ENCODE results near the gene SOWAHA.
"Not testable (repeated sequence)": the region's sequence is repeated elsewhere in the genome, so short reads cannot be mapped to it uniquely, and the experiment has no call there.

The SOWAHA gene

DNA sequence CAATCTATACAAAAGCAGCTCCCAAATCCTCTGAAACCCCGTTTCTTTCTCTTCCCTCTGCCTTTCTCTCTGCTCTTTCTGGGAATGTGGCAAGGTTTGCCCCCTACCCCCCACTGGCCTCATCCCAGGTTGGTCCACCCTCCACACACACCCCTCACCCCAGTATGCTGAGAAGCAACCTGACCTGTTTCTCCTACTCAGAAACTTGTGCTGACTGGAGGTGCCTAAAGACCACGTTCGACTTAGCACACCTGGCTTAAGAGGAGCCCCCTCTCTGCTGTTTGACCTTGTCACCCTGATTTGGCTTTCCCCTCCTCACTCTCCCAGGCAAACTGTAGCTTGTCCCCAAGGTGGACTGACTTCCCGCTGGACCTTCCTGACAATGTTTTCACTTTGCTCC, 35.0 kb upstream of the SOWAHA start:
- DNase-seq: no peak

DNA sequence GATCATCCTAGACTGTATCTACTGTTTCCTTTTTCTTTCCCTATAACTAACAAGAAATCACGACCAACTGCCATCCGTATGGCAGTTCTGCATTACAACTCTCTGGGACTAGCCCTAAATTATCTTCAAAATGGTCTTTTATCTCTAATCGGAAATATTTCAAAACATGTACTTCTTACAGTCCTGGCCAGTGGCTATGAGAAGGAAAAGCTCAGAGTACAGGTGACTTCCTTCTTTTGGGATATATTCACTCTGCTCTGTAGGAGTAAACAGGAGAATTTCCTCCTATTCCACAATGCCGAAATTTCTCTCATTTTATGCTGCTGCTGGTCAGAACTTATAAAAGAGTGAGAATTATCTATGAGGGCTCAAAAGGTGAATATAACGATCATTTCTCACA, 34.2 kb upstream of the SOWAHA start:
- DNase-seq: no peak

DNA sequence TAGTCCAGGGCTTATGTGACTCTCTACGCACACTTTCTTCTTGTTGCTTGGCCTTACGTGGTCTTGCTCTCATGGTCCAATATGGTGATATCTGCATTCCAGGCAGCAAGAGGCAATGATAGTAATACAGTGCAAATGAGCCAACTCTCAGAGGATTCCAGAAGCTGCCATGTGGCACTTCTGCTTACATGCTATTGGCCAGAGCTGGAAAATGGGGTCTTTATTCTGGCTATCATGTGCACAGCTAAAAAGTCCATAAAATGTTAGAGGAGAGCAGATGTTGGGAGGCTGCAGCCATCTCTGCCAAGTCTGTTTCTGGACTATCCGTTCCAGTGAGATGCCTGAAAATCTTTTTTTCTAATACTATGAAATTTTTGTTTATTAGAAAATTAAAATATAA, 33.1 kb upstream of the SOWAHA start:
- DNase-seq: no peak

DNA sequence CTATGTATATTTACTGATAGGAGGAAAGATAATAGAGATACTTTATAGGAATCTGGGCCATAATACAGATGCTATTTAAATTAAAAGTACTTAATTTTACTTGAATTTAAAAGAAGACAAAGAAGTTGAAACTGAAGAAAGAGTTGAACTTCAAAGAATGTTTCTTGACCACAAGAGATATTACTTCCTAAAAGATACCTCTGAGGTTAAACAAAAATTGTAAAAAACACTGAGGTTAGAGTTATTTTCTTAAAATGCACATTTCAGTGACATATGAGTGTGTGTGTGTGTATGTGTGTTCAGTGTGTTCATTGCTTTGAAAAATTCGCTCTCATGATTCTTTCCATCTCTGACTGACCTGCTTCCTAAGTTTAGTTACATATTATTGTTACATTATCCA, 32.5 kb upstream of the SOWAHA start:
- DNase-seq: no peak

DNA sequence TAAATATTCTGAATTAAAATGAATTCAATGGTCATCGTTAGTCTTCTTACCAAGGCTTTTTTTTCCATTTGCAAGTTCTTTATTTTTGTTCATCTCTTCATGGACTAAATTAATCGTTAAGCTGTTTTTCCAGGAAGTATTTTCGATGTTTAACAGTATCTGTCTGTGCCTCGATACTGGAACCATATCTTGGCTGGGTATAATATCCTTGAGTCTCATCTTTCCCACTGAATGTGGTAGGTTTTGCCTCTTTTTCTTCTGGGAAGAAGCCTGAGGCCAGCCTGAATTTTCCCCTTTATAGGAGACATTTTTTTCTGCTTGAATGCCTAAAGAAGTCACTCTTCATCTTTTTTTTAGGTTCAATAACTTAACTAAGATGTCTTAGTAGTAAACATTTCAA, 32.1 kb upstream of the SOWAHA start:
- DNase-seq: no peak

DNA sequence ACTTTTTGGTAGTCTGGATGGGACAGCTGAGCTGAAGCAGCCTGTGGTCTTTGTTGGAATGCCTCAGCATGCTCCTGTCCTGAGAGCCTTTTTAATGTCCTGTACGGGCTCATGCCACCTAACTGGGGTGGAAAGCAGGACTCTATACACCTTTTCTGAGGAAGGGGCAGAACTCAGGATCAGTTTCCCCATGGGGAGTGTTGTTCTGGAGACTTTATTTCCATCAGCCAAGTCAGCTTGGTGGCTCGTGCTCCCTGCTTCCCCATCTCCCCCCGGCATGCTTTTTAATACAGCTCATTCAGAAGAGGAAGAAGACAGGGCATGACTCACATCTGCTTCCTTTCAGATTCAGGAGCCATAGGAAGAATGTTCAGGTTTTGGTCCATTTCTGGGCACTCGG, 31.0 kb upstream of the SOWAHA start:
- DNase-seq: no peak

DNA sequence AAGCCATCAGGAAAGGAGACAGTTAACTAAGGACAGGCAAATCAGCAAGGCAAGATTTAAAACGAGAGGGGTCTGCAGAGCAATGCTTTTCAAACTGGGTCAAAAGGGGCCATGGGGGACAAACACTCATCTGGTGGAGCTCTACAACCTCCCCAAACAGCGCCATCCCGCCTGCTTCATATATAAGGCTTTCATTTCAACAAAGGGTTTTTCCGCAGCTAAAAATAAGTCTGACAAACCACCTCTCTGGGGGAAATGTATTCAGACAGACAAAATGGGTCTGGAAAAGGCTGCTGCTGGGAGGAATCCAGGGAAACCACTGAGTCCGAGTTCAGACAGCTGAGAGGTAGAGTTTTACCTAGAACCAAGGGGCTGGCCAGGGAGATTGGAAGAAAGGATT, 27.7 kb upstream of the SOWAHA start:
- DNase-seq: no peak

DNA sequence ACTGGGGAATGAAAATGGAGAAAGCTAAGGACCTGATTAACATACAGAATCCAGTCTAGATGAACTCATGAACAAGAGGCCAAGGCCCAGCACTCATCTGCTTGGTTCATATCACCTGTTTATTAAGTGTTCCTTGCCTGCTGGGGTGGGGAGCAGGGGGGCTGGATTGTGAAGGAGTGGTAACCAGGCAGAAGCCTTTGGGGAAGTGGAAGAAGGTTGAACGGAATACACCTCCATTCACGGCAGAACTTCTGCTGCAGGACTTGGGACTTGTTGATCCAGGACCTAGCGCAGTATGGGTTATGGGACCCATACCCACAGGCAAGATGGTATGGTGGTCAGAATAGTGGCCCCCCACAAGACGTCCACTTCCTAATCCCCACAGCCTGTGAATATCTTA, 27.2 kb upstream of the SOWAHA start:
- DNase-seq: no peak

DNA sequence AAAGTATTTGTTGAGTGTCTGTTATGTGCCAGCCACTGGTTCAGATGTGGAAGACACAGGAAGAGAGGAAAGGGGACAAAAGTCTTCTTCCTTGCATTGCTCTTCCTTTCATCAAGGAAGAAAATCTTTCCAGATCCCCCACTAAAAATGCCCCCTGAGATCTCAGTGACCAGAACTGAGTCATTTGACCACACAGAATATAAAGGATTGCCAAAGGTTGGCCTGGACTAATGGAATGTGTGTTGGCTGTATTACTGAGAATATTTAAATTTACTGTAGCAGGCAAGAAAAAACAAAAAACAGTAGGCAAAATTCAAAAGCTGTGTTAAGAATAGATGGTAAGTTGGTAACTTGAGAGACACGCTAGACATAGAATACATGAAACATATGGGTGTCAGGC, 26.0 kb upstream of the SOWAHA start:
- no peak for DNase-seq

DNA sequence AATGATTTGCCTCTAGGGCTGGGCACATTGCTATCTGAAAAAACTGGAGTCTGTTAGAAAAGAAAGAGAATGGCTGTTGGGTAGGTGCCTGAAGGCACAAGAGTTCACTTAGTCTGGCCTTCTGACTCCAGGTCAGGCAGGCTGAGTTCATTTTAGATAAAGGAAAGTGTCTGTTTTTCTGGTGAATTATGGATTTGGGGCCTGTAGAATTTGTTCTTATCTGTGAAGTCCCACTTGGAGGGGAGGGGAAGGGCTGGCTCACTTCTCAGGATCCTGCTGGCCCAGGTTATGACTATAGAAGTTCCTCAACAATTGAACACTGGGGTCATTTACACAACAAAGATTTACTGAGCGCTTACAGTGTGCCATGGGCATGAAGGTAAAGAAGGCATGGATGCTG, 24.6 kb upstream of the SOWAHA start:
- DNase-seq: no peak

DNA sequence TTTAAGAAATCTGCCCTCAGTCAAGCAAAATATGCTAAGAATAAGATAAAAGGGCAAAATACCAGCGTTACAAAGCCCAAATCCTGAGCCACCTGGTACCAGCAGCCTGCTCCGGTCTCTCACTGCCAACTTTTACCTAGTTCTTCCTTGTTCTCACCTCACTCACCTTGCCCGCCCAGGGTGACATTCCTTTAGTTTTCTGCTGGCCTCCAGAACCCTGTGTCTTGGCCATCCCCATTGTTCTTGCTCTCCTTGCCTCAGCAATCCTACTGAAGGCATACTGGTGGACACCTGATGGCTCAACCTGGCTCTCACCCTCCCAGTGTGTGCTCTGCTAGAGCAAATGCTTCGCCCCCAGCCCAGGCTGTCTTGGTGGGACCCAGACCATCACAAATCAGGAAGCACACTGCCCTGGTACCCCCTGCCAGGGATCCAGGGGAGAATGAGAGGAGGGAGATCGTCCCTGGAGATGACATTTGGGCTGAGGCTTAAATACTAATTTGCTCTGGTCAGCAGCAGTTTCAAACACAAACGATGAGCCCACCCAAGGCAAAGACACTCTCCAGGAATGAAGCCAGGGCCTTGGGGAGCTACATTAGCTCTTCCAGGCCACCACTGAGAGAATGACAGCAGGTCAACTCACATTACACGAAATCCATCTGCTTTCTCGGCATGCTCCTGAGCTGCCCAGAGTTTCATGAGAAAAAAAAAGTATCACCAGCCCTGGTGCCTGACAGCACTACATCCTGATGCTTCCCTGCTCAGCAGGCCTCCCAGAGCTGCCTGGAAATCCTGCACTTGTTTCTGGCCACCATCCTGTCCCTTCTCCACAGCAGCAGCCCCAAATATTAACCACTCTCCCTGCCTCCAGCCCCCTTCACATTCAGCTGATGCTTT, 23.9 kb upstream of the SOWAHA start:
- no peak for DNase-seq

DNA sequence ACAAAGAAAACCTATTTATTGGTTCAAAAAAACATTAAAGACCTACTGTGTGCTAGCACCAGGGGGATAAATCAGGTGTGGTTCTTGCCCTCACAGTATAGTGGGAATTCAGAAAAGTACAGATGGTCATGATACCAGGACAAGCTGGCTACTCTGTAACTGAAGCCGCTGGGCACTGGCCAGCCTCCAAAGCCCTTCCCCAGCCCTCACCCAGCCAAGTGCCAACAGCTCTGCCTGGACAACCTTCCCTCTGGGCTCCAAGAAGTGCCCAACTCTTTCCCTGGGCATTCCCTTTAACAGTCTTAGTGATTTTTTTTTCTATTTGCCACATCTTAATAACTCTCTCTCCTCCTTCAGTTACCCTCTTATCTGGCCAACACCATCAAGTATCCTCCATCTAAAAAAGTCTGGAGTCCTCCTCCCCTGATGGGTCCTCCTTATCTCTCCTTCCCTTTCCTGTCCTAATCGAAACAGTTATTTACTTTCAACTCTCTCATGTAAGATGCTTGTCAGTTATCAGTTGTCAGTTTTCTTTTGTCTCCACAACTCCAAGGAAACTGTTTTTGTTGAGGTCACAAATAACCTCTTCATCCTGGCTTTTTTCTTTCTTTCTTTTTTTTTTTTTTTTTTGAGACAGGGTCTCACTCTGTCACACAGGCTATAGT, 22.8 kb upstream of the SOWAHA start:
- no peak for DNase-seq

DNA sequence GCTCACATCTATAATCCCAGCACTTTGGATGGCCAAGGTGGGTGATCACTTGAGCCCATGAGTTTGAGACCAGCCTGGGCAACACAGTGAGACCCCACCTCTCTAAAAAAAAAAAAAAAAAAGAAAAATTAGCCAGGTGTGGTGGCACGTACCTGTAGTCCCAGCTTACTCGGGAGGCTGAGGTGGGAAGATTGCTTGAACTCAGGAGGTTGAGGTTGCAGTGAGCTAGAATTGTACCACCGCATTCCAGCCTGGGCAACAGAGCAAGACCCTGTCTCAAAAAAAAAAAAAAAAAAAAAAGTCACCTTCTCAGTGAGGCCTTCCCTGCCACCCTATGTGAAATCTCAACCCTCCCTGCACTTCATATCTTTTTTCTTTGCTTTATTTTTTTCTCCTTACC, 22.1 kb upstream of the SOWAHA start:
- no peak for DNase-seq

DNA sequence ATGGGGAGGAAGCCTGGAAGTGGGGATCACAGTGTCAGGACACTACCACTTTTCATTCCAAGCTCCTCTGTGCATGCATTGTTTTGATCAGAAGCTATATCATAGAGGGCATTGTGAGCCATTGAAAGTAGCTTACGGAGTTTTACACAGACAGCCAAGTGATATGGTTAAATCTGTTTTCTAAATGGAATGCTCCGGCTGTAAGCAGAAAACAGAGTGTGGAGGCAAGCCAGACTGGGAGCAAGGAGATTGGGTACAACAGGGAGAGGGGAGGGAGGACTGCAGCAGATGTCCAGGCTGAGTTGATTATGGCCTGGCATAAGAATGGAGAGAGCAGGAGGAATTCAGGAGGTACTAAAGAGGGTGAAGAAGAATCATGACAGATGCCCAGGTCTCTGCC, 15.5 kb upstream of the SOWAHA start:
- no peak for DNase-seq

DNA sequence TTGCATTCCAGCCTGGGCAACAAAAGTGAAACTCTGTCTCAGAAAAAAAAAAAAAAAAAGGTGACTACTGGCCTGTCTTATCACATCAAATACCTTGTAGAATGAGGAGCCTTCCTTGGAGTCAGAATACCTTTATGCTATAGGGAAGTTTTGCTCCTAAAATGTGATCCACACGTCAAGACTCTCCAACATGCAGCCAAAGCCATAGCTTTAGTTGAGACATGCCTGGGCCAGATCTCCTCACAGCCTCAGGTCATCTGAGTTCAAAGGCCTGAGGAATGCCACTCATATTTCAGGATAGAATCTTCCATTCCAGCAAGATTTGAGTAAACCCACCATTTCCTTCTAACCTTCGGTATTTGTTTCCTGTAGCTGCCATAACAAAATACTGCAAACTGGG, 13.7 kb upstream of the SOWAHA start:
- no peak for DNase-seq

DNA sequence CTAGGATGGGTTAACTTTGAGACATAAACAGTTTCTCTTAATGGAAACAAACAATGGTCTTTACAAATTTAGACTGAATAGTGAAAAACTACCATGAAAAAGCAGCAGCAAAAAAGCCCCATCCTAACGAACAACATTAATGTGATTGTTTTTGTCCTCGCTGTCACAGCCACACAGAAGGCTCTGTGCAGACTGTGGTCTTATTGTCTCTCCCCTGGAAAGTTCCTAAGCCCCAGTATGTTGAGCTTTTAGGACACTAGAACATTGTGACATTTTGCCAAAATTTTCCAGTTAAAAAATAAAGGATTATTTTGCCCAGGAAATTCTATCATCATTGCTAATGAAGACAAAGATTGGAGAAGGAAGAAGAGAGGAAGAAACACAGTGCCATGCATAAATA, 12.6 kb upstream of the SOWAHA start:
- DNase-seq: no peak

DNA sequence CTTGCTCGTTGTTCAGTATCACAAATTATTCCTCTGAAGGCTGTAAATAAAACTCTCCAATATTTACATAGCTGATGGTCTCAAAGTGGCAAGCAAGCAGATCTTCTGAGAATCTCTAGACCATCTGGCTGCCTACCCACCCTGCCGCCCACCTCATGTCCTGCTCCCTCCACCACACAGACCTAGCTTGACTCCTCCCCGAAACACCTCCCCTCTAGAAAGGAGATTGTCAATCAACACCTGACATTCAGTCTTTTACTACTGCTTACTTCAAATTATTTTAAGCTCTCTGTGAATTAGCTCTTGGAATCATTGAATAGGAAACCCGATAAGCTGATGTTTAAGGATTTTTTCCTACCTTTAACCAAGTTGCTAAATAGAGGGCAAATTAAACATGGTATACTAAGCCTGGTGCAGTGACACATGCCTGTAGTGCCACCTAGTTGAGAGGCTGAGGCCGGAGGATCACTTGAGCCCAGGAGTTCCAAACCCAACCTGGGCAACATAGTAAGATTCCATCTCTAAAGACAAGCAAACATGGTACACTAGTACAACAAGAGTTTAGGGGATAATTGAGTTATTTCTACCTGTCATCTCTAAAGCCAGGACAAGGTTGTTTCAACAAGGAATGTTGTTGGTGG, 10.9 kb upstream of the SOWAHA start:
- DNase-seq: no peak

DNA sequence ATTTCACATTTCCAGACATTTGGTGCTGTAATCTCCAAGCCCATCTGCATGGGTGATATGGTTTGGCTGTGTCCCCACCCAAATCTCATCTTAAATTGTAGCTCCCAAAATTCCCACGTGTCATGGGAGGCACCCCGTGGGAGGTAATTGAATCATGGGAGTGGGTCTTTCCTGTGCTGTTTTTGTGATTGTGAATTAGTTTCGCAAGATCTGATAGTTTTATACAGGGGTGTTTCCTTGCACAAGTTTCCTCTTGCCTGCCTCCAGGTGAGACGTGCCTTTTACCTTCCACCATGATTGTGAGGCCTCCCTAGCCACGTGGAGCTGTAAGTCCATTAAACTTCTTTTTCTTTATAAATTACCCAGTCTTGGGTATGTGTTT, 10.4 kb upstream of the SOWAHA start:
- not testable (repeated sequence) for DNase-seq

DNA sequence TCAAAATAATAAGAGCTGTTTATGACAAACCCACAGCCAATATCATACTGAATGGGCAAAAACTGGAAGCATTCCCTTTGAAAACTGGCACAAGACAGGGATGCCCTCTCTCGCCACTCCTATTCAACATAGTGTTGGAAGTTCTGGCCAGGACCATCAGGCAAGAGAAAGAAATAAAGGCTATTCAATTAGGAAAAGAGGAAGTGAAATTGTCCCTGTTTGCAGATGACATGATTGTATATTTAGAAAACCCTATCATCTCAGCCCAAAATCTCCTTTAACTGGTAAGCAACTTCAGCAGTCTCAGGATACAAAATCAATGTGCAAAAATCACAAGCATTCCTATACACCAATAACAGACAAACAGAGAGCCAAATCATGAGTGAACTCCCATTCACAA, 8.9 kb upstream of the SOWAHA start:
- DNase-seq: not testable (repeated sequence)

DNA sequence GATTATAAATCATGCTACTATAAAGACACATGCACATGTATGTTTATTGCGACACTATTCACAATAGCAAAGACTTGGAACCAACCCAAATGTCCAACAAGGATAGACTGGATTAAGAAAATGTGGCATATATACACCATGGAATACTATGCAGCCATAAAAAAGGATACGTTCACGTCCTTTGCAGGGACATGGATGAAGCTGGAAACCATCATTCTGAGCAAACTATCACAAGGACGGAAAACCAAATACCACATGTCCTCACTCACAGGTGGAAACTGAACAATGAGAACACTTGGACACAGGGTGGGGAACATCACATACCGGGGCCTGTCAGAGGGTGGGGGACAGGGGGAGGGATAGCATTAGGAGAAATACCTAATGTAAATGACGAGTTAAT, 7.2 kb upstream of the SOWAHA start:
- not testable (repeated sequence) for DNase-seq

DNA sequence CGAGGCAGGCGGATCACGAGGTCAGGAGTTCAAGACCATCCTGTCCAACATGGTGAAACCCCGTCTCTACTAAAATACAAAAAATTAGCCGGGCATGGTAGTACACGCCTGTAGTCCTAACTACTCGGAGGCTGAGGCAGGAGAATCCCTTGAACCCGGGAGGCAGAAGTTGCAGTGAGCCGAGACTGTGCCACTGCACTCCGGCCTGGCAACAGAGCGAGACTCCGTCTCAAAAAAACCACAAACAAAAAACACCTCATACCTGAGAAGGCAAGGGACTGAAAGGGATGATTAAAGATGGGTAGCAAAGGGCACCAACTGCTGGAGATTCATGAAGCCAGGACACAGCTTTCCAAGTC, 6.3 kb upstream of the SOWAHA start:
- not testable (repeated sequence) for DNase-seq

DNA sequence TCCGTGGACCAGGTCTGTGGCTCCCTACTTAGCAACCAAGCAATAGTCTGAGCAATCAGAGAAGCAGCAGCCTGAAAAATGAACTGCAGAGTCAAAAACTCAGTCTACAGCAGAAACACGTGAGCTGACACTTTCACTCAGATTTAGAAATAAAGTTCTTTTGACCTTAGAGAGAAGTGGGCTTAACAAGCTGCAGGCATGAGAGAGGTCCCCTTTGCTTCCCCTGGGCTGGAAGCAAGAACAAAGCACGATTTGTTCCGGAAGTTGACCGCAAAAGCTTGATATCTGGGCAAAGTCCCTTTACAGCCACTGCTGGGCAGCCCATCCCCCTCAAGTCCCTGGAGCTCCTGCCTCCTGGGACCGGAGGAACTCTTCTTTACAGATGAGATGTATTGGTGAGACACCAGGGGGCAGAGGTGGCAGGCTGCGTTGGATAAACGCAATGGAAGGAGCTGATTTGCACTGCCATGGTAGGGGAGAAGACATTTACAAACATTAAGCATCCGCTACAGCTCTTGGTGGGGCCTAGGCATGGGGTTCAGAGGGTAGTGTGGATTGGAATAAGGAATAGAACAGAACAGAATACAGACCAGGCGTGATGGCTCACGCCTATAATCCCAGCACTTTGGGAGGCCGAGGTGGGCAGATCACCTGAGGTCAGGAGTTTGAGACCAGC, 5.8 kb upstream of the SOWAHA start:
- DNase-seq: no peak

DNA sequence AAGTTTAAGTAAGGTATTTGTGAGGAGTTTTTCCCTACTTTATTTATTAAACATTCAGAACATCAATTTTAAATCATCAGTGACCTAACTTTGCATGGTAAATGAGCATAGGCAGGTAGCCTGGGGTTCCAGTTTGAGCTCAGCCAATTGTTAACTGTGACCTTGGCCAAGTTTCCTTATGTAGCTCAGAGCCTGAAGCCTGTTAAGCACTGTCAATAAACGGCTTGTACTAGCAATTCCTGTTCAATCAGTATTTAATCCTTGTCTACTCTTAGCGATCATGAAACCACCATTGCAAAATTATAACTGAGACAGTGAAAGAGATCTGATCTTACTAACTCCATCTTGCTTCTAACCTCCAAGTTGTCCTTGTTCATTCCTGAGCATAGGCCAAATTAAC, 4.7 kb upstream of the SOWAHA start:
- no peak for DNase-seq

DNA sequence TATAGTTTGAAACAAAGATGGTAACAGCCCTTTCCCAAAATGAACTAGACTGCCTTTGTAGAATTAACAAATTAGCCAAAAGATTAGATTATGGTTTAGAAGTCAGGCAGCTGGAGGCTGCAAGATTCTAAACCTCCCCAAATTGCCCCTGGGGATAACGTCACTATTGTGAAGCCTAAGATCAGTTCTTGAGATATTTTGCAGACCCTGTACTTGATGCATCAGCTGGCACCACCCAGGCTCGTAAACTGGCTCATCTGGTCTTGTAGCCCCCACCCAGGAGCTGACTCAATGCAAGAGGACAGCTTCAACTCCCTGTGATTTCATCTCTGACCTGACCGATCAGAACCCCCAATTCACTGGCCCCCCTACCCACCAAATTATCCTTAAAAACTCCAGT, 4.2 kb upstream of the SOWAHA start:
- DNase-seq: no peak
